ENCODE data around the gene CDK19. TPM values are rescaled to one million over a fixed set of nuclear protein-coding genes. Genes with fewer than 3 reads are reported as not detected.

CDK19 gene
- total and polyA plus RNA-seq, 9 of the 15 experiments (the other 6 are each of a cell fraction or from before 2014, with no cell fraction given) = 3.8 to 15.2 (median 7.4) TPM

- TF ChIP-seq TFAP4 (CRISPR knock-in tag; IDR thresholded peaks at IDR 0.05; ENCODE audit: borderline replicate concordance) (no peak), ETS1 (conservative IDR thresholded peaks at IDR 0.05; ENCODE audit: control insufficient read depth, low read depth, low read length) (no peak), ARID1B (IDR thresholded peaks at IDR 0.05) (no peak), HES1 (IDR thresholded peaks at IDR 0.05; ENCODE audit: low read depth) (no peak)
Observed at GRCh38 chr6:110687326-110687725, 127.9 kb downstream of the CDK19 start (continued).

- Histone ChIP-seq H2AFZ (ENCODE audit: low read depth, low read length) (no peak overlapping the region), H3K79me2 (ENCODE audit: control insufficient read depth, insufficient read depth, low read length) (no peaks in the 10 kb centered on the region), H3K9me3 (replicated peaks; ENCODE audit: control insufficient read depth, insufficient read depth, low read depth, low read length) (no peaks in the 10 kb centered on the region), H3K36me3 (ENCODE audit: control insufficient read depth, insufficient read depth, low read length) (no peaks in the 10 kb centered on the region), H3K4me1 (replicated peaks in 1 of 2; ENCODE audit: control insufficient read depth in 2 of 2, insufficient read depth in 2 of 2, low read length in 2 of 2) (no peaks in the 10 kb centered on the region), H3K27me3 (ENCODE audit: control insufficient read depth in 2 of 2, insufficient read depth in 2 of 2, low read length in 2 of 2) (no peaks in the 10 kb centered on the region), H3K9ac (ENCODE audit: insufficient read depth in 1 of 2, low read depth in 2 of 2, low read length in 2 of 2) (no peak overlapping the region), H4K20me1 (replicated peaks; ENCODE audit: control insufficient read depth, insufficient read depth, low read length) (no peaks in the 10 kb centered on the region), H3K9me1 (ENCODE audit: control insufficient read depth, insufficient read depth, low read length) (no peaks in the 10 kb centered on the region), H3K4me3 (no peak overlapping the region), H3K27ac (ENCODE audit: extremely low read depth, low read depth, low read length) (no peak overlapping the region), H3K4me2 (ENCODE audit: insufficient read depth, low read length) (no peak overlapping the region)
- ChIA-PET POLR2A (interaction anchor here (2.1 to 3.1 kb wide), 2 partner anchors 13 to 192 kb away, joined by 7 to 40 read pairs; partner anchors contain the start of gene AMD1), CTCF (ENCODE audit: low intra/inter-chr PET ratio) (interaction anchor here (0.5 to 1.6 kb wide), 2 partner anchors 265 to 266 kb away, joined by 3 to 22 read pairs; no protein-coding TSS in a partner anchor)
- ATAC-seq (no peak), FAIRE-seq (no peak), DNase-seq (ENCODE audit: extremely low read depth in 1 of 4, low spot score in 3 of 4) (no peak)
- intact Hi-C loops (cut with micrococcal nuclease) (loop anchor here (2.0 to 5.0 kb wide), 3 partner anchors 129 to 314 kb away; no protein-coding TSS in a partner anchor), in situ Hi-C loops (cut with MboI) (loop anchor here (10.0 kb wide), 1 partner anchor 202 kb away; no protein-coding TSS in a partner anchor)
- WGBS (ENCODE audit: insufficient coverage, low coverage, missing lambda C conversion rate) = 70% methylated on average over 3 of the region's 3 CpGs
- BruUV-seq (replicated peaks) = no TSS peak
- TF ChIP-seq TAF1 (IDR thresholded peaks at IDR 0.05; ENCODE audit: control insufficient read depth, extremely low read depth, insufficient read depth, low read length, severe bottlenecking) (no peak), SMARCA4 (IDR thresholded peaks at IDR 0.05) (no peak), GTF2F1 (IDR thresholded peaks at IDR 0.05; ENCODE audit: low read depth, low read length) (no peak), ZBTB7A (IDR thresholded peaks at IDR 0.05; ENCODE audit: borderline replicate concordance, control insufficient read depth, low read depth, low read length) (no peak), SIN3B (IDR thresholded peaks at IDR 0.05; ENCODE audit: low read depth) (no peak), ASH1L (IDR thresholded peaks at IDR 0.05; ENCODE audit: borderline replicate concordance, low read depth, partially characterized antibody) (no peak), MCM7 (IDR thresholded peaks at IDR 0.05) (no peak), ZNF398 (CRISPR knock-in tag; IDR thresholded peaks at IDR 0.05) (no peak), BRD9 (IDR thresholded peaks at IDR 0.05; ENCODE audit: low read depth, partially characterized antibody) (no peak), FUS (optimal IDR thresholded peaks at IDR 0.05; ENCODE audit: low read depth, low read length) (no peak), ETV6 (IDR thresholded peaks at IDR 0.05; ENCODE audit: borderline replicate concordance in 1 of 2, low read depth in 2 of 2, low read length in 1 of 2) (no peak), ETV6 (CRISPR knock-in tag; IDR thresholded peaks at IDR 0.05; ENCODE audit: borderline replicate concordance) (no peak)
Observed at GRCh38 chr6:110683241-110683640, 132.0 kb downstream of the CDK19 start.

Measured in K562 (cell line).